Keratinocyte (primary cell): ENCODE results near the gene CNNM4. TPM values are rescaled to one million over a fixed set of nuclear protein-coding genes. Genes with fewer than 3 reads are reported as not detected.

Experiments used
- DNase-seq: peaks from one replicate; pipeline ENCODE4 v3.0.0-alpha.2; 2011; ENCODE audit warnings: low read depth, missing footprints, low spot score
- FAIRE-seq: peaks from 2 replicates; lab custom pipeline; 2011; peaks lifted over from hg19 to GRCh38; lab: Jason Lieb, UNC
- H2AFZ ChIP-seq: 2 replicates; pipeline ENCODE4 v1.6.0; 2012; ENCODE audit warnings: low read length, control low read depth, inconsistent platforms; ENCODE audit not compliant: control insufficient read depth
- H3K27ac ChIP-seq: 2 replicates; pipeline ENCODE4 v1.5.1; 2011; ENCODE audit warnings: low read length; ENCODE audit not compliant: control insufficient read depth, insufficient read depth
- H3K27me3 ChIP-seq: 3 replicates; pipeline ENCODE4 v1.6.0; 2011; ENCODE audit warnings: low read length; ENCODE audit not compliant: control insufficient read depth, insufficient read depth; ENCODE audit errors: extremely low read depth
- H3K36me3 ChIP-seq, 2 experiments: 2 replicates in 1 of 2; 3 replicates in 1 of 2; pipeline ENCODE4 v1.5.1; 2011; ENCODE audit warnings: low read length in 2 of 2, mild to moderate bottlenecking in 1 of 2; ENCODE audit not compliant: control insufficient read depth in 2 of 2, insufficient read depth in 2 of 2; ENCODE audit errors: extremely low read depth in 1 of 2
- H3K4me1 ChIP-seq: 3 replicates; pipeline ENCODE4 v1.5.1; 2011; ENCODE audit warnings: low read length; ENCODE audit not compliant: control insufficient read depth, insufficient read depth; ENCODE audit errors: extremely low read depth
- H3K4me2 ChIP-seq: 3 replicates; pipeline ENCODE4 v1.6.0; 2011; ENCODE audit warnings: low read depth, low read length; ENCODE audit not compliant: control insufficient read depth, insufficient read depth; ENCODE audit errors: extremely low read depth
- H3K4me3 ChIP-seq, 3 experiments: fragments of 200-600 bp in 1 of 3; sonication (generic) in 1 of 3; 2 replicates in 2 of 3; 3 replicates in 1 of 3; pipeline ENCODE4 v1.5.1; 2011 to 2016; ENCODE audit warnings: low read length in 3 of 3, mild to moderate bottlenecking in 3 of 3, control low read depth in 2 of 3, inconsistent platforms in 1 of 3, low read depth in 1 of 3, mixed read lengths in 1 of 3, mixed run types in 1 of 3, moderate library complexity in 1 of 3; ENCODE audit not compliant: control insufficient read depth in 2 of 3, insufficient read depth in 2 of 3; ENCODE audit errors: extremely low read depth in 1 of 3
- H3K79me2 ChIP-seq: 2 replicates; pipeline ENCODE4 v1.6.0; 2012; ENCODE audit warnings: low read length; ENCODE audit not compliant: control insufficient read depth, insufficient read depth
- H3K9ac ChIP-seq: 3 replicates; pipeline ENCODE4 v1.6.0; 2011; ENCODE audit warnings: low read length; ENCODE audit not compliant: control insufficient read depth, insufficient read depth; ENCODE audit errors: extremely low read depth
- H3K9me1 ChIP-seq: 3 replicates; pipeline ENCODE4 v1.6.0; 2011; ENCODE audit warnings: low read length; ENCODE audit not compliant: control insufficient read depth, insufficient read depth; ENCODE audit errors: extremely low read depth
- H3K9me3 ChIP-seq: 2 replicates; pipeline ENCODE4 v1.5.1; 2012; ENCODE audit warnings: low read depth, low read length; ENCODE audit not compliant: control insufficient read depth
- H4K20me1 ChIP-seq: 3 replicates; pipeline ENCODE4 v1.6.0; 2011; ENCODE audit warnings: low read length; ENCODE audit not compliant: control insufficient read depth, insufficient read depth; ENCODE audit errors: extremely low read depth
- CTCF ChIP-seq, 3 experiments: IDR thresholded peaks in 1 of 3; conservative IDR thresholded peaks in 1 of 3; optimal IDR thresholded peaks in 1 of 3; 2 replicates in 2 of 3; 3 replicates in 1 of 3; pipeline versions ENCODE3 to v1.5.1; 2011; ENCODE audit warnings: low read length in 3 of 3, mild to moderate bottlenecking in 3 of 3, moderate library complexity in 2 of 3, control low read depth in 1 of 3, inconsistent platforms in 1 of 3; ENCODE audit not compliant: insufficient read depth in 2 of 3; ENCODE audit errors: extremely low read depth in 1 of 3
- EZH2 ChIP-seq: IDR thresholded peaks from one replicate; pipeline ENCODE4 v1.6.1; 2012; ENCODE audit warnings: inconsistent platforms, mild to moderate bottlenecking, low read length, moderate library complexity
- dilution Hi-C: fragments of 300-500 bp; cut with MboI; formaldehyde crosslinking; loops from one replicate; pipeline ENCODE4 v1.7.0; 2020; ENCODE audit warnings: low sequenced_read_pairs; ENCODE audit not compliant: extremely low pct_ligation_motif_present
- polyA plus RNA-seq, 5 experiments: library from polyadenylated mRNA; depleted of rRNA in 3 of 5; stranded (reverse) in 3 of 5; stranded (forward) in 1 of 5; unstranded in 1 of 5; fragments of >200 nt; gene quantifications; 1 replicate in 1 of 5; 2 replicates in 3 of 5; 3 replicates in 1 of 5; pipeline versions ENCODE4 v1.2.1 to v1.2.3, GENCODE V29; 2011 to 2012; ENCODE audit warnings: missing spikeins in 2 of 5, low read depth in 1 of 5, low replicate concordance in 1 of 5

CNNM4 gene
- polyA plus RNA-seq, 1 donor (not counting 4 experiments of a cell fraction or from before 2014, with no cell fraction given) = 4.4 TPM

- dilution Hi-C loops = no loop called here
- H4K20me1 ChIP-seq = no peaks in the 10 kb centered on the region
- no peak overlapping the region for H3K27ac ChIP-seq
- H3K79me2 ChIP-seq = no peaks in the 10 kb centered on the region
- H3K4me3 ChIP-seq = no peak overlapping the region
- H3K9me1 ChIP-seq = no peaks in the 10 kb centered on the region
- H3K27me3 ChIP-seq = no peaks in the 10 kb centered on the region
- no peak for TF ChIP-seq EZH2
- no peak for TF ChIP-seq CTCF (optimal IDR thresholded peaks at IDR 0.05 in 1 of 3, IDR thresholded peaks at IDR 0.05 in 1 of 3, conservative IDR thresholded peaks at IDR 0.05 in 1 of 3; ENCODE audit: extremely low read depth in 1 of 3, insufficient read depth in 2 of 3, low read length in 3 of 3)
- no peak overlapping the region for H3K9ac ChIP-seq
- no peaks in the 10 kb centered on the region for H3K36me3 ChIP-seq
- no peaks in the 10 kb centered on the region for H3K9me3 ChIP-seq
- peaks cover 19% of the 10 kb centered on the region for H3K4me1 ChIP-seq
- DNase-seq = no peak
- H2AFZ ChIP-seq = no peak overlapping the region
- no peak for FAIRE-seq
- no peak overlapping the region for H3K4me2 ChIP-seq
Observed at GRCh38 chr2:96783388-96783787, 22.7 kb downstream of the CNNM4 start.

GRCh38 chr2:96787411-96787810 lies 26.7 kb downstream of the CNNM4 start:
- no peaks in the 10 kb centered on the region for H3K36me3 ChIP-seq
- H3K27ac ChIP-seq = peak overlapping the region; percentile 54
- H3K9ac ChIP-seq = no peak overlapping the region
- no peaks in the 10 kb centered on the region for H3K27me3 ChIP-seq
- H3K4me3 ChIP-seq = no peak overlapping the region
- H4K20me1 ChIP-seq = no peaks in the 10 kb centered on the region
- H3K4me1 ChIP-seq = peaks cover 22% of the 10 kb centered on the region
- dilution Hi-C loops = no loop called here
- no peak for DNase-seq
- no peak for FAIRE-seq
- TF ChIP-seq EZH2 = no peak
- no peak for TF ChIP-seq CTCF (optimal IDR thresholded peaks at IDR 0.05 in 1 of 3, IDR thresholded peaks at IDR 0.05 in 1 of 3, conservative IDR thresholded peaks at IDR 0.05 in 1 of 3; ENCODE audit: extremely low read depth in 1 of 3, insufficient read depth in 2 of 3, low read length in 3 of 3)
- no peaks in the 10 kb centered on the region for H3K9me1 ChIP-seq
- H3K79me2 ChIP-seq = no peaks in the 10 kb centered on the region
- H3K9me3 ChIP-seq = no peaks in the 10 kb centered on the region
- no peak overlapping the region for H3K4me2 ChIP-seq
- no peak overlapping the region for H2AFZ ChIP-seq
